BE2C (cell line): ENCODE results near the gene ATP2A3.

ENCODE experiments used
- DNase-seq: peaks from one replicate; pipeline ENCODE4 v3.0.0-alpha.2; 2020
- H3K27me3 ChIP-seq: fragments of 250-450 bp; sonication (Bioruptor Pico); 2 replicates; pipeline ENCODE4 v1.5.1; 2020; ENCODE audit warnings: mild to moderate bottlenecking
- H3K36me3 ChIP-seq: fragments of 250-450 bp; sonication (Bioruptor Pico); 2 replicates; pipeline ENCODE4 v1.5.1; 2020; ENCODE audit warnings: mild to moderate bottlenecking
- H3K4me1 ChIP-seq: fragments of 250-450 bp; sonication (Bioruptor Pico); 2 replicates; pipeline ENCODE4 v1.5.1; 2020
- H3K4me3 ChIP-seq: 2 replicates; pipeline ENCODE4 v1.5.1; 2011; ENCODE audit warnings: low read depth, low read length
- H3K9me3 ChIP-seq: fragments of 250-450 bp; sonication (Bioruptor Pico); 2 replicates; pipeline ENCODE4 v1.5.1; 2020
- TF ChIP-seq, protein P1 (sequence below): IDR thresholded peaks from 2 replicates; pipeline ENCODE4 v1.5.1; 2012; ENCODE audit warnings: mild to moderate bottlenecking, low read depth, low read length

ATP2A3 gene

DNA sequence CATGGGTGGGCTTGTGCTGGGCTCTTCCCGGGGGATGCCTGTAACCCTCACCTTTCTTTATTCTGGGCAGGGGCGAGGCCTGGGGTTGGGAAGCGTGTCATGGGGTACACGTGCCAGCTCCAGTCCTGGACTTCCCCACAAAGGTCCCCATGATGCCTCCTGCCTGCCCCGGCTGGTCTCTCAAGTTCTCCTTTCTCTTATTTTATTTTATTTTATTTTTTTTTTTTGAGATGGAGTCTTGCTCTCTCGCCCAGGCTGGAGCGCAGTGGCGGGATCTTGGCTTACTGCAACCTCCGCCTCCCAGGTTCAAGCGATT is 8.6 kb downstream of the ATP2A3 start:
- Histone ChIP-seq H3K27me3 (no peaks in the 10 kb centered on the region), H3K4me1 (no peaks in the 10 kb centered on the region), H3K4me3 (no peak overlapping the region), H3K36me3 (no peaks in the 10 kb centered on the region), H3K9me3 (no peaks in the 10 kb centered on the region)
- DNase-seq, result no peak
- TF ChIP-seq, protein P1, sequence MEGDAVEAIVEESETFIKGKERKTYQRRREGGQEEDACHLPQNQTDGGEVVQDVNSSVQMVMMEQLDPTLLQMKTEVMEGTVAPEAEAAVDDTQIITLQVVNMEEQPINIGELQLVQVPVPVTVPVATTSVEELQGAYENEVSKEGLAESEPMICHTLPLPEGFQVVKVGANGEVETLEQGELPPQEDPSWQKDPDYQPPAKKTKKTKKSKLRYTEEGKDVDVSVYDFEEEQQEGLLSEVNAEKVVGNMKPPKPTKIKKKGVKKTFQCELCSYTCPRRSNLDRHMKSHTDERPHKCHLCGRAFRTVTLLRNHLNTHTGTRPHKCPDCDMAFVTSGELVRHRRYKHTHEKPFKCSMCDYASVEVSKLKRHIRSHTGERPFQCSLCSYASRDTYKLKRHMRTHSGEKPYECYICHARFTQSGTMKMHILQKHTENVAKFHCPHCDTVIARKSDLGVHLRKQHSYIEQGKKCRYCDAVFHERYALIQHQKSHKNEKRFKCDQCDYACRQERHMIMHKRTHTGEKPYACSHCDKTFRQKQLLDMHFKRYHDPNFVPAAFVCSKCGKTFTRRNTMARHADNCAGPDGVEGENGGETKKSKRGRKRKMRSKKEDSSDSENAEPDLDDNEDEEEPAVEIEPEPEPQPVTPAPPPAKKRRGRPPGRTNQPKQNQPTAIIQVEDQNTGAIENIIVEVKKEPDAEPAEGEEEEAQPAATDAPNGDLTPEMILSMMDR, result no peak

DNA sequence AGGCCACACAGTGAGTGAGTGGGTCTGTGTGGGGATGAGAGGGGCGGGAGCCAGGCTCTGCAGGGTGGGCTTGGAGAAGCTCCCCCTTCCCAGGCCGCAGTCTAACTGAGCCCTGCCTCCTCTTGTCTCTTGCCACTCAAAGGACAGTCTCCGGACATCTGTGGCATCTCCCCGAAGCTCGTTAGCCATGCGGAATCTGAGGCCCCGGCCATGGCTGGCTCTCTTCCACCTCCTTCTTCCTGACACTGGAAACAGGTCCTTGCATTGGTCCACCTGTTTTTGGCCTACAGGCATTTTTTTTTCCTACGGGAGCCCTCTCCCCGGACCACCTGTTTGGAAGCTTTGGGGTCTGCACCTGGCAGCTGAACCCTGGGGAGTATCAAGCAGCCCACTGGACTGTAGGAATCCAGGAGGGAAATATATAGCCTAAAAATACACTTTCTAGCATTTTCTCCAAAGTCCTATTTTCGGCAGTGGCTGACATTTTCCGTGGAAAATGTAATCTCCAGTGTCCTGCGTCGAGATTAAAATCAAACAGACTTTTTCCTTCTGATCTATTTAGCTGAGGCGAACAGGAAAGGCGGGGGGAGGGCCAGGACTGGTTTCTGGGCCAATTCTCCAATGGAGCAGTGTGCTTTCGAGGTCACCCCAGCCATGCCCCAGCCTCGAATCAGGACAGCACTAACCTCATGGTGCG is 9.1 kb downstream of the ATP2A3 start:
- H3K9me3 ChIP-seq, result no peaks in the 10 kb centered on the region
- no peaks in the 10 kb centered on the region for H3K36me3 ChIP-seq
- no peak overlapping the region for H3K4me3 ChIP-seq
- no peaks in the 10 kb centered on the region for H3K27me3 ChIP-seq
- DNase-seq, result no peak
- no peaks in the 10 kb centered on the region for H3K4me1 ChIP-seq
- TF ChIP-seq, protein P1, result no peak

DNA sequence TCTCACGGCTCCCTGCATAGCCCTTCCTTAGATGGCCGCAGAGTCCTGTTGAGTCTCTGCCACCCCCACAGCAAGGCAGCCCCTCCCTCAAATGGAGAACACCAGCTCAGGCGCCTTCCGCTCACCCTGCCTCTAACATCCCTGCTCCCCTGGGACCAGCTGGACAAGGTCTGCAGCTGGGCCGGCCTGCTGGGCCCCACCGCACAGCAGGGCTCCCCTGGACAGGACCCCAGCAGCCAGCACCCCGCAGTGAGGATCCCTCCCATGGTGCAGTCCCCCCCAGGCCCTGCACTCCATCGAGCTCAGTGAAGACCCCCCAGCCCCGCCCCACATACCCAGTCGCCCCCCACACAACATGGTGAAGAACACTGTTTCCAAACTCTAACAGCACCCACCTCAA is 10.2 kb downstream of the ATP2A3 start:
- H3K36me3 ChIP-seq, result no peaks in the 10 kb centered on the region
- no peaks in the 10 kb centered on the region for H3K9me3 ChIP-seq
- H3K27me3 ChIP-seq, result no peaks in the 10 kb centered on the region
- no peak for DNase-seq
- H3K4me1 ChIP-seq, result no peaks in the 10 kb centered on the region
- TF ChIP-seq, protein P1, result no peak
- no peak overlapping the region for H3K4me3 ChIP-seq

DNA sequence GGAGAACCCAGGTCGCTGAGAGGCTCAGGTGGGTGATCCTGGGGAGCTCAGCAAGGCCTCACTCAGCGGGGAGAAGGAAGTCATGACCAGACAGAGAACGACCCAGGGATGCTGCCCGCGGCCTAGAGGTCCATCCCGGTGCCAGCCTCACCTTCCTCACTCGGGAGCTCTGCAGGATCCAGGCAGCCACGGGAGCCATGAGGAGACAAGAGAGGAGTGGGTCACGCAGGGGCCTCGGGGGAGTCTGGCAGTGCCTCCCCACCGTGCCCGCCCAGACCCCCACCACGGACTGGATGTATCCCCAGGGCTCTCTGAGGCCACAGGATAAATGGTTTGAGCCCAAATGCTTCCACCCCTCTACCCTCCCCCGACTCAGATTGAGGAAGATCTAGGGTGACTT is 10.7 kb downstream of the ATP2A3 start:
- Histone ChIP-seq H3K9me3 (no peaks in the 10 kb centered on the region), H3K4me3 (no peak overlapping the region), H3K4me1 (no peaks in the 10 kb centered on the region), H3K27me3 (no peaks in the 10 kb centered on the region), H3K36me3 (no peaks in the 10 kb centered on the region)
- DNase-seq, result no peak
- TF ChIP-seq, protein P1, result no peak

DNA sequence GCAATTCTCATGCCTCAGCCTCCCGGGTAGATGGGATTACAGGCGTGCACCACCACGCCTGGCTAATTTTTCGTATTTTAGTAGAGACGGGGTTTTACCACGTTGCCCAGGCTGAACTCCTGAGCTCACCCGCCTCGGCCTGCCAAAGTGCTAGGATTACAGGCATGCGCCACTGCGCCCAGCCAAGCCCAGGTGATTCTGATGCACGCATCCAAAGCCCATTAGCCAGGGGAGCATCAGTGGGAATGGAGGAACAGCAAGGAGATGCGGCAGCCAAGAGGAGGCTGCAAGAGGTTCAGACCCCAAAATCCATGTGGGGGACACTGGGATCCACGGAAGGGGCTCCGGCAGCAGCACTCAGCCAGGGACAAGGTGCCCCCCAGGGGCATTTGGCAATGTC is 12.1 kb downstream of the ATP2A3 start:
- Histone ChIP-seq H3K9me3 (no peaks in the 10 kb centered on the region), H3K36me3 (no peaks in the 10 kb centered on the region), H3K27me3 (no peaks in the 10 kb centered on the region), H3K4me3 (no peak overlapping the region), H3K4me1 (no peaks in the 10 kb centered on the region)
- TF ChIP-seq, protein P1, result no peak
- DNase-seq, result no peak

DNA sequence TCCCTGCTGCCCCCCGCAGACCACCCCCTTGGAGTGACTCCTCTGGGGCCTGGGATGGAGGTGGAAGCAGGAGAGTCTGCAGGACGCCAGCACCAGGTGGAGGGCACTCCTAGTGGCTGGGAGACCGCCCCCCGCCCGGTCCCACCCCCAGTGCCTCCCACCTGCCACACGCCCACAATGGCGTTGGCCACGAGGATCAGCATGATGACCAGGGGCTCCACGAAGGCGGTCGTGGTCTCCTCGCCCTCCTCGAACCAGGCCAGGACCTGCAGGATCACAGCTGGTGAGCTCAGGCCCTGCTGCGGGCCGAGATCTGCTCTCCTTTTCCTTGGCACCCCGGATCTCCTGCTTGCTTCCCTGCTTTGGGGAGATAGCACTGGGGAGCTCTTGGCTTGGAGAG is 12.8 kb downstream of the ATP2A3 start:
- Histone ChIP-seq H3K4me1 (no peaks in the 10 kb centered on the region), H3K9me3 (no peaks in the 10 kb centered on the region), H3K4me3 (no peak overlapping the region), H3K36me3 (no peaks in the 10 kb centered on the region), H3K27me3 (no peaks in the 10 kb centered on the region)
- no peak for DNase-seq
- TF ChIP-seq, protein P1, result no peak
